GM12892 (cell line): Measurements from ENCODE around the gene LRFN2.

ENCODE experiments used
- POLR2A ChIP-seq: IDR thresholded peaks from 2 replicates; pipeline ENCODE4 v1.6.1; 2011; ENCODE audit warnings: low read depth, low read length, control low read depth
- POLR2AphosphoS5 ChIP-seq: IDR thresholded peaks from 2 replicates; pipeline ENCODE4 v1.6.1; 2011; ENCODE audit warnings: low read depth, low read length, control low read depth

DNA sequence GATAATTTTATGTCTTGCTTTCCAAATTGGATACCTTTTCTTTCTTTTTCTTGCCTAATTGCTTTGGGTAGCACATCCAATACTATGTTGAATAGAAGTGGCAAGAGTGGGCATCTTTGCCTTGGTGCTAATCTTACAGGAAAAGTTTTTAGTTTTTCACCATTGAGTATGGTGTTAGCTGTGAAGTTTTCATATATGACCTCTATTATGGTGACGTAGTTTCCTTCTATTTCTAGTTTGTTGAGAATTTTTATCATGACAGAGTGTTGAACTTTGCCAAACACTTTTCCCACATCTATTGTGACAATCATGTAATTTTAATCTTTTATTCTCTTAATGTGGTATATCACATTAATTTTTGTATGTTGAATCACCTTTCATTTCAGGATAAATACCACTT, 216.1 kb downstream of the LRFN2 start:
- TF ChIP-seq POLR2AphosphoS5: no peak
- no peak for TF ChIP-seq POLR2A
